ENCODE measurements around the gene DDX17. TPM values are rescaled to one million over a fixed set of nuclear protein-coding genes. Genes with fewer than 3 reads are reported as not detected.
A peak's percentile ranks its signal among the peaks of the same experiment; 100 is the strongest.

DDX17 gene
- total RNA-seq, 1 donor from 2014 or later: 174 TPM

- ATAC-seq (no peak), DNase-seq (ENCODE audit: low spot score) (no peak)
Measured at GRCh38 chr22:38451864-38452263, 54.2 kb downstream of the DDX17 start.

GRCh38 chr22:38451404-38451803 lies 54.7 kb downstream of the DDX17 start:
- DNase-seq (ENCODE audit: low spot score): no peak
- no peak for ATAC-seq

GRCh38 chr22:38450234-38450797 lies 55.8 kb downstream of the DDX17 start:
- no peak for ATAC-seq
- DNase-seq (ENCODE audit: low spot score): no peak

GRCh38 chr22:38449776-38450175 lies 56.3 kb downstream of the DDX17 start:
- ATAC-seq: no peak

GRCh38 chr22:38448945-38449745 lies 57.0 kb downstream of the DDX17 start:
- peak; percentile 47 for ATAC-seq
- DNase-seq (ENCODE audit: low spot score): no peak

More at GRCh38 chr22:38449776-38450175, 56.3 kb downstream of the DDX17 start:
- DNase-seq (ENCODE audit: low spot score): no peak

- ATAC-seq (no peak), DNase-seq (ENCODE audit: low spot score) (no peak)
Measured at GRCh38 chr22:38446018-38446601, 60.0 kb downstream of the DDX17 start.

GRCh38 chr22:38444783-38445182 lies 61.3 kb downstream of the DDX17 start:
- ATAC-seq (no peak), DNase-seq (ENCODE audit: low spot score) (no peak)

GRCh38 chr22:38443628-38444521 lies 62.2 kb downstream of the DDX17 start:
- no peak for ATAC-seq
- no peak for DNase-seq (ENCODE audit: low spot score)

GRCh38 chr22:38442967-38443627 lies 63.0 kb downstream of the DDX17 start:
- no peak for ATAC-seq
- DNase-seq (ENCODE audit: low spot score): no peak

- DNase-seq (ENCODE audit: low spot score) (no peak), ATAC-seq (no peak)
Measured at GRCh38 chr22:38441620-38442287, 64.4 kb downstream of the DDX17 start.

- no peak for DNase-seq (ENCODE audit: low spot score)
- peak; percentile 40 for ATAC-seq
Measured at GRCh38 chr22:38440747-38441350, 65.3 kb downstream of the DDX17 start.

GRCh38 chr22:38437416-38437815 lies 68.7 kb downstream of the DDX17 start:
- ATAC-seq: no peak
- no peak for DNase-seq (ENCODE audit: low spot score)

GRCh38 chr22:38436629-38437395 lies 69.3 kb downstream of the DDX17 start:
- ATAC-seq: no peak
- no peak for DNase-seq (ENCODE audit: low spot score)

GRCh38 chr22:38435965-38436364 lies 70.1 kb downstream of the DDX17 start:
- peak; percentile 61 for ATAC-seq
- no peak for DNase-seq (ENCODE audit: low spot score)

- DNase-seq (ENCODE audit: low spot score) (no peak), ATAC-seq (no peak)
Measured at GRCh38 chr22:38435010-38435409, 71.1 kb downstream of the DDX17 start.

GRCh38 chr22:38433871-38434270 lies 72.2 kb downstream of the DDX17 start:
- DNase-seq (ENCODE audit: low spot score) (no peak), ATAC-seq (no peak)
